ENCODE results near the gene DOK1. TPM values are rescaled to one million over a fixed set of nuclear protein-coding genes. Genes with fewer than 3 reads are reported as not detected.

The DOK1 gene
- total RNA-seq, 1 donor from 2014 or later = 19.3 TPM

DNA sequence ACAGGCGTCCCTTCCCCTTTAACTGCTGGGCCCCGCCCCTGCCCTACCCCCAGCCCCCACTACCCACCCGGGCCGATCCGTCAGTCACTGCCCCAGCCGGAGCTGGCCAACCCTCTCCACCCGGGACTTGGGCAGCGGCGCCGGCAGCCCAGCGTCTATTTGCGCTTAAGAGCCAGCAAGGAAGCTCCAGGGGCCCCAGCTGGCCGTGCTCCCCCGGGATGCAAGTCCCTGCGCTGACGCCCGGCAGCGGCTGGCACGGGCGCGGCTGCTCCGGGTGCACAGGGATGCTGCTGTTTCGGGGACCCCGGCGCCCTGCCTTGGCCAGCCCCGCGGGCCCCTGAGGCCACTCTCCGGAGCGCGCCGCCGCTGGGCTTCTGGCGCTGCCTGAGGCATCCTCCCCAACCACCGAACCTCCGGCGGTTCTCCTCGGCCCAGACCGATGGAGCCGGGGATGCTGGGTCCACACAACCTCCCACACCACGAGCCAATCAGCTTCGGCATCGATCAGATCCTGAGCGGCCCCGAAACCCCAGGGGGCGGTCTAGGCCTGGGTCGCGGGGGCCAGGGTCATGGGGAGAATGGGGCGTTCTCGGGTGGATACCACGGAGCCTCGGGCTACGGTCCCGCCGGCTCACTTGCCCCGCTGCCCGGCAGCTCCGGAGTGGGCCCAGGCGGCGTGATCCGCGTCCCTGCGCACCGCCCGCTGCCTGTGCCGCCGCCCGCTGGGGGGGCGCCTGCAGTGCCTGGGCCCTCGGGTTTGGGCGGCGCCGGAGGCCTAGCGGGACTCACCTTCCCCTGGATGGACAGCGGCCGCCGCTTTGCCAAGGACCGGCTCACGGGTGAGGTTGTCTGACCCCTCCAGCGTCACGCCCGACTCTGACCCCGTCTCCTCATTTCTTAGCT, 39.9 kb upstream of the DOK1 start, which contains the start of gene TLX2:
TLX2 (plus strand) TSS at position 83 of the 903 bp plus-strand sequence; CDS start at position 440, 357 bp downstream.
- Histone ChIP-seq H3K79me2 (ENCODE audit: insufficient read depth, low read length) (no peaks in the 10 kb centered on the region), H3K9ac (ENCODE audit: low read length) (no peak within 1 kb of the TSS), H3K4me3 (ENCODE audit: insufficient read depth, low read depth, low read length) (no peak within 1 kb of the TSS), H4K20me1 (ENCODE audit: insufficient read depth, low read length) (peaks cover 6% of the 10 kb centered on the region), H3K27ac (ENCODE audit: low read depth, low read length) (no peak within 1 kb of the TSS), H3K36me3 (ENCODE audit: insufficient read depth, low read length) (no peaks in the 10 kb centered on the region), H3K4me1 (ENCODE audit: insufficient read depth, low read length) (peaks cover 11% of the 10 kb centered on the region), H3K27me3 (ENCODE audit: insufficient read depth, low read length) (peaks cover 88% of the 10 kb centered on the region), H3K4me2 (ENCODE audit: low read length) (no peak within 1 kb of the TSS), H3K9me3 (ENCODE audit: insufficient read depth, low read depth, low read length) (no peaks in the 10 kb centered on the region), H2AFZ (ENCODE audit: low read depth, low read length) (no peak within 1 kb of the TSS)
- Mint-ChIP-seq H3K36me3 (ENCODE audit: low read depth, unreplicated experiment) (no peaks in the 10 kb centered on the region), H3K4me1 (ENCODE audit: low read depth, unreplicated experiment) (no peaks in the 10 kb centered on the region), H3K9me3 (ENCODE audit: unreplicated experiment) (peaks cover 8% of the 10 kb centered on the region), H3K27ac (ENCODE audit: unreplicated experiment) (no peak within 1 kb of the TSS), H3K27me3 (ENCODE audit: low read depth, unreplicated experiment) (peaks cover 78% of the 10 kb centered on the region), H3K4me3 (ENCODE audit: unreplicated experiment) (no peak within 1 kb of the TSS)
- DNase-seq (ENCODE audit: low read depth) = no peak
- no peak for FAIRE-seq
- TF ChIP-seq, protein P1, sequence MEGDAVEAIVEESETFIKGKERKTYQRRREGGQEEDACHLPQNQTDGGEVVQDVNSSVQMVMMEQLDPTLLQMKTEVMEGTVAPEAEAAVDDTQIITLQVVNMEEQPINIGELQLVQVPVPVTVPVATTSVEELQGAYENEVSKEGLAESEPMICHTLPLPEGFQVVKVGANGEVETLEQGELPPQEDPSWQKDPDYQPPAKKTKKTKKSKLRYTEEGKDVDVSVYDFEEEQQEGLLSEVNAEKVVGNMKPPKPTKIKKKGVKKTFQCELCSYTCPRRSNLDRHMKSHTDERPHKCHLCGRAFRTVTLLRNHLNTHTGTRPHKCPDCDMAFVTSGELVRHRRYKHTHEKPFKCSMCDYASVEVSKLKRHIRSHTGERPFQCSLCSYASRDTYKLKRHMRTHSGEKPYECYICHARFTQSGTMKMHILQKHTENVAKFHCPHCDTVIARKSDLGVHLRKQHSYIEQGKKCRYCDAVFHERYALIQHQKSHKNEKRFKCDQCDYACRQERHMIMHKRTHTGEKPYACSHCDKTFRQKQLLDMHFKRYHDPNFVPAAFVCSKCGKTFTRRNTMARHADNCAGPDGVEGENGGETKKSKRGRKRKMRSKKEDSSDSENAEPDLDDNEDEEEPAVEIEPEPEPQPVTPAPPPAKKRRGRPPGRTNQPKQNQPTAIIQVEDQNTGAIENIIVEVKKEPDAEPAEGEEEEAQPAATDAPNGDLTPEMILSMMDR (IDR thresholded peaks at IDR 0.05; ENCODE audit: insufficient read depth, low read depth, low read length) = no peak
- peak; percentile 82 for TF ChIP-seq EZH2 (IDR thresholded peaks at IDR 0.05; ENCODE audit: insufficient read depth, low read length)

DNA sequence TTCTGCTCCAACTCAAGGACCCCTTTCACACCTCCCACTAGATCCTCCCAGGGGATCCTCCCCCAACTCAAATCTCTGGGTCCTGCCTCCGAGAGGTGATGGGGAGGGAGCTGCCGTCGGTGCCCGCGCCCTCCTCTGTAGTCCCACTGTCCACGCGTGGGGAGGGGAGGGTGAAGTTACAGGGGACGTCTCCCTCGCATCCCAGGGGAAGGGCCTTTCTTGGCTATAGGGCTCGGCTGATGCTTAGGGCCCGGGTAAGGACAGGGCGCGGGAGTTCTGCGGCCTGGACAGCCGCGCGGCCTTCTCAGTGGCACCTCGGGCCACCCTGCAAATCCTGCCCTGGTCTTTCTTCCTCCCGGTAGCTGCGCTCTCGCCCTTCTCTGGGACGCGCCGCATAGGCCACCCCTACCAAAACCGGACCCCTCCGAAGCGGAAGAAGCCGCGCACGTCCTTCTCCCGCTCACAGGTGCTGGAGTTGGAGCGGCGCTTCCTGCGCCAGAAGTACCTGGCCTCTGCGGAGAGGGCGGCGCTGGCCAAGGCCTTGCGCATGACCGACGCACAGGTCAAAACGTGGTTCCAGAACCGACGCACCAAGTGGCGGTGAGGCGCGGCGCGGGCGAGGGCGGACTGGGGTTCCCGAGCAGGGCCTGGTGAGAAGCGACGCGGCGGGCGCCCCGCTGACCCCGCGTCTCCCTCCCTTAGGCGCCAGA, 39.1 kb upstream of the DOK1 start:
- no peak for FAIRE-seq
- peaks cover 91% of the 10 kb centered on the region for H3K27me3 ChIP-seq (ENCODE audit: insufficient read depth, low read length)
- peaks cover 6% of the 10 kb centered on the region for H4K20me1 ChIP-seq (ENCODE audit: insufficient read depth, low read length)
- peak overlapping the region; percentile 51 for H3K4me2 ChIP-seq (ENCODE audit: low read length)
- Mint-ChIP-seq H3K27ac (ENCODE audit: unreplicated experiment) (no peak overlapping the region), H3K36me3 (ENCODE audit: low read depth, unreplicated experiment) (no peaks in the 10 kb centered on the region), H3K9me3 (ENCODE audit: unreplicated experiment) (peaks cover 8% of the 10 kb centered on the region), H3K4me3 (ENCODE audit: unreplicated experiment) (no peak overlapping the region), H3K27me3 (ENCODE audit: low read depth, unreplicated experiment) (peaks cover 80% of the 10 kb centered on the region), H3K4me1 (ENCODE audit: low read depth, unreplicated experiment) (no peaks in the 10 kb centered on the region)
- no peaks in the 10 kb centered on the region for H3K9me3 ChIP-seq (ENCODE audit: insufficient read depth, low read depth, low read length)
- H3K4me3 ChIP-seq (ENCODE audit: insufficient read depth, low read depth, low read length) = no peak overlapping the region
- no peak for DNase-seq (ENCODE audit: low read depth)
- no peaks in the 10 kb centered on the region for H3K79me2 ChIP-seq (ENCODE audit: insufficient read depth, low read length)
- TF ChIP-seq, protein P1 (IDR thresholded peaks at IDR 0.05; ENCODE audit: insufficient read depth, low read depth, low read length) = no peak
- peak; percentile 96 for TF ChIP-seq EZH2 (IDR thresholded peaks at IDR 0.05; ENCODE audit: insufficient read depth, low read length)
- no peak overlapping the region for H3K9ac ChIP-seq (ENCODE audit: low read length)
- no peak overlapping the region for H3K27ac ChIP-seq (ENCODE audit: low read depth, low read length)
- peaks cover 11% of the 10 kb centered on the region for H3K4me1 ChIP-seq (ENCODE audit: insufficient read depth, low read length)
- H2AFZ ChIP-seq (ENCODE audit: low read depth, low read length) = peak overlapping the region; percentile 63
- no peaks in the 10 kb centered on the region for H3K36me3 ChIP-seq (ENCODE audit: insufficient read depth, low read length)
